IPS DF 4.7 (cell line): Measurements from ENCODE around the gene TENM3.

Source experiments
- DNase-seq: peaks from one replicate; pipeline ENCODE4 v3.0.0-alpha.2; 2013; ENCODE audit warnings: low spot score; ENCODE audit errors: extremely low read depth

Gene TENM3

GRCh38 chr4:182252220-182252619, 9.0 kb downstream of the TENM3 start:
- DNase-seq: no peak

- no peak for DNase-seq
Observed at GRCh38 chr4:182254026-182254780, 11.0 kb downstream of the TENM3 start.

DNA sequence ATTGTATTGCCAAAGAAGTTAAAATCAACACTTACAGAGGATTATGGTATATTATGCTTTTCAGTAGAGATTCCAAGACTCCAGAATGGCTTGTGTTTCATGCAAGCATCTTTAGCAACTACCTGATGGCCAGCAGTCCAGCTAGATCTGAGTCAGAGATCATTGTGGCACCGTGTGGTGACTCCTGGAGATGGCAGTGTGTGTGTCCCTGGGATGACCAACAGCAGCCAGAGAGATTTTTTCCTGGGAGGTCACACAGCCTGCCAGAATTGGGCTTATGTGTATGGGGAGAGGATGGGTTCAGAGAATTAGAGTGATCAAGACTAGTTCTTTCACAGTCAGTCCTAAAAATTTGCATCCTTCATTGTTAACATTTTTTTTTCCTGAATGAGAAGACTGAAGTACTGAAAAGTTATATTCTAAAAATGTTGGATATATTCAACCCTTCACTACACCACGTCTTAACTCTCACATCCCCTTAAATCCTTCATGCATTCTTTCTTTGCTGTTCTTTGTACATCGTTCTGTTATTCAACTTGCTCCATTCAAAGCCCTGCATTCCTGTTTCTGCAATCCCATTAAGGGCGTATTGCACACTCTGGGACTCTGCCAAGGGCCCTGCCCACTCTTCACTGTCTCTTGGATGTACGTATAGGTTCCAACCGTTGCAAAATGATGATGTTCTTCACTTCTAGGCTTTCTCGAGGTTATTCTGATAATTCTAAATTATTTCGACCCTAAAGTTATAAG, 12.4 kb downstream of the TENM3 start:
- DNase-seq: no peak

DNA sequence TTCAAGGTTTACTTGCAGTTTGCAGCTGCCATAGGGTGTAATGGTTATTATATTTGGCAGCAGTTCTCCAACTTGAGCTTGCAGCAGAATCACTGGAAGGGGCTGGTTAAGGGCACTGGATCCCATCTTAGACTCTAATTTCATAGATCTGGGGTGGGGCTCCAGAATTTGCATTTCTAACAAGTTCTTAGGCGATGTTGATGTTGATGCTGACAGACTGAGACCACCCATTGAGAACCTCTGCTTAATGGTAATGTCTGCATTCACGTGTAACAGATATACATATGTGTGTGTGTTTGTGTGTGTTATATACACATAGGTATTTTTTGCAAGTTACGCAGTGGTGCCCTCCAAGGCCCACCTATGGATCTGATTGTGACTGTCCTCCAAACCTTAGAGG, 13.8 kb downstream of the TENM3 start:
- no peak for DNase-seq

DNA sequence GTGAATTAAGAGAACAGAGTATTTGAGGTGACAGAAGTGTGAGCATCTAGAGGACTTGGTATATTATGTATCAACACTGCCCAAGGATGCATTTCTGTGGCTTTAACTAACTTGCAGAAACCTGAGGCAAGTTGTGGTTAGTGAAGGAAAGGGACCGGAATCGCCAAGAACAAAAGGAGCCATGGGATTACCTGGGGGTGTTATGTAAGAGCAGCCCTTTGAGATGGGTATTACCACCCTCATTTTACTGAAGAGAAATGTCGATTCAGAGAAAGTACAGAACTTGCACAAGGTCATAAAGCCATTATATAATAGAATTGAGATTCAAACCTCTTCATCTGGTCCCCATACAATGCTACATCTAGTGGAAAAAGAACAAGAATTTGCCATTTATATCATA, 14.3 kb downstream of the TENM3 start:
- DNase-seq: no peak

GRCh38 chr4:182258441-182259000, 15.3 kb downstream of the TENM3 start:
- DNase-seq: no peak

DNA sequence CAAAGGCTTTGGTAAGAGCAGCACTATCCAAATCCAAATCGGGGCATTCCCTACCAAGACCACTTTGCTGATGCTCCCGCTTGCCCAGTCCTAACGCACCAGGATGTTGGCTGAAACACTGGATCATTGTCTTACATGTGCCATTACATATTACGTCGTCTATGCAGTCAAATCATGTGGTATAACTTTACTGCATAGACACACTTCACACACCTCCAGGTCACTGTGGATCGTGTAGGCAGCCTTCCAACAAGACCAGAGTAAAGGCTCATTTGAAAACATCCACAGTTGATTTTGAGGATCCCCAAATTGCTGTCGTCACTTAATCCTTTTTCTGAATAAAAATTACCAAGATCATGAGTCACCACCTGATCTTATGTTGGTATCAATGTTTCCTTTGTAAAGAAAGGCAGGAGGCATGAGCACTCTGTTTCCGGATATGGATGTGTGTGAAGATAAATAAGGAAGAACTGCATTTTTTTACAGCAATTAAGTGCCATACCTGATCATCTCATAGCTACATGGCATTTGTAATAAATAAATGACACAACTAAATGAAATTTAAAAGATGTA, 18.5 kb downstream of the TENM3 start:
- DNase-seq: no peak

DNA sequence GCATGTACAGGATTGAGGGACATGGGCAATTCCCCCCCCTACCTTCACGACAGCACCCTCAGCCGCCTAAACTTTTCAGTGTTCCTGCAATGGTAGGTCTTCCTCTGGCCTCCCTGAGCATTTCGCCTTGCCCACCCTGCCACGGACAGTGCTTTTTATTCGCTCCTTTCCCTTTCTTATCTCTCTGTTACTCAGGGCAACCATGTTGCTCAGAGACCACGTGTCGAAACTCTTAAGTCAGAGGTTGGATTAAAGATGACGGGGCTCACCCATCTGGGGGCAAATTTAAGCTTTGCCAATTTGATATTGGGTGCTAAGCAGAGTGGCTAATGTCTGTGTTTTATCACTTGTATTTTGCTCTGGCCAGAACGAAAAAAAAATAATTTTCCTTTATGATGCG, 20.4 kb downstream of the TENM3 start:
- no peak for DNase-seq

- no peak for DNase-seq
Observed at GRCh38 chr4:182264139-182264752, 21.0 kb downstream of the TENM3 start.

GRCh38 chr4:182265881-182266280, 22.7 kb downstream of the TENM3 start:
- no peak for DNase-seq

DNA sequence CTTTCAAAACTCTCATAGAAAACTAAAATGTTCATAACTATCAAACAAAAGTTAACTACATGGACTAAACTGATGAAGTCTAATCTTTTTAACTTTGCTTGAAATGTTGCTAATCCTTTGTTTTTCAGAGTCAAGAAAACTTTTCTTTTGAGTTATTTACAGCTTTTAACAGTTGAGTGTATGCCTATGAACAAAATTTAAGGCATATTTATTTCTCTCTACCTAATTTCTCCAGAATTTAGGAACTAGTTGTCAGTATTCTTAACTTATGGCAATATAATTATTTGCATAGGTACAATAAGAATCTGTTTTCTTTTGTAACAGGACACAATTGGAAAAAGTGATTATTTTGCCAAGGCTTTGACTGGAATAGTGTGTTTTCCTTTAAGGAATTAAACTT, 23.8 kb downstream of the TENM3 start:
- no peak for DNase-seq

DNA sequence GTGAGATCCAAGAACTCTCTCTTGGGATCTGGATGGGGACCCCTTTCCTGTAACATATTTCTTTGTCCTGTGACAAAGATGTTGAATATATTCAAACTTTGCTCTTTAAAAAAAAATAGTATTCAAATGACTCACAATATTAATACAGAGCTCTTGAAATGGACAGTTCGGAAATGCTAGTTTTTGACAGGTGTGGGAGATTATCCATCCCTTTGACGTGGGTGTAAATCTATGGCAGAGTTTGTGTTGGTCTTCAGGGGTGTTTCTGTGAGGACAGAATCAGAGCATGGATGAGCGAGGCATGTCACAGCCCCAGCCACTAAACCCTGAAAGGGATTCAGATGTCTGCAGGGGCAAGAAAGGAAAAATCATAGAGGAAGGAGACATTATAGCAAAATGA, 25.8 kb downstream of the TENM3 start:
- no peak for DNase-seq

GRCh38 chr4:182271731-182272130, 28.5 kb downstream of the TENM3 start:
- no peak for DNase-seq

DNA sequence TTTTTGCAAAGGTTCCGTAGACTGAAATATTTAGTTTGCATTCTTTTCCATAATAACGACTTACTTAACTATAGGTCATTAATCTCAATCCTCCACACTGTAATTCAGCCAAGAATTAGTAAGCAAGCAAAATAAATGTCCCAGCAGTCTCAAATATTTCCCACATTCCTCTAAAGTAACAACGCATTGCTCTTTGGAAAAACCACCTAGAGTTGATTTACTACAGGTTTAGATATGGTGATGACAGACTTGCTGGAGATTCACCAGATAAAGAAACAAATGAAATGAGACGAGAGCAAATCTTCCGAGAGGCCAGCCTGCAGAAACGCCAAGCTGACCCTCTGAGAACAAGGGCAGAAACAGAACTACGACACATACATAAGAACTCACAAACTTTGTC, 28.9 kb downstream of the TENM3 start:
- DNase-seq: no peak

DNA sequence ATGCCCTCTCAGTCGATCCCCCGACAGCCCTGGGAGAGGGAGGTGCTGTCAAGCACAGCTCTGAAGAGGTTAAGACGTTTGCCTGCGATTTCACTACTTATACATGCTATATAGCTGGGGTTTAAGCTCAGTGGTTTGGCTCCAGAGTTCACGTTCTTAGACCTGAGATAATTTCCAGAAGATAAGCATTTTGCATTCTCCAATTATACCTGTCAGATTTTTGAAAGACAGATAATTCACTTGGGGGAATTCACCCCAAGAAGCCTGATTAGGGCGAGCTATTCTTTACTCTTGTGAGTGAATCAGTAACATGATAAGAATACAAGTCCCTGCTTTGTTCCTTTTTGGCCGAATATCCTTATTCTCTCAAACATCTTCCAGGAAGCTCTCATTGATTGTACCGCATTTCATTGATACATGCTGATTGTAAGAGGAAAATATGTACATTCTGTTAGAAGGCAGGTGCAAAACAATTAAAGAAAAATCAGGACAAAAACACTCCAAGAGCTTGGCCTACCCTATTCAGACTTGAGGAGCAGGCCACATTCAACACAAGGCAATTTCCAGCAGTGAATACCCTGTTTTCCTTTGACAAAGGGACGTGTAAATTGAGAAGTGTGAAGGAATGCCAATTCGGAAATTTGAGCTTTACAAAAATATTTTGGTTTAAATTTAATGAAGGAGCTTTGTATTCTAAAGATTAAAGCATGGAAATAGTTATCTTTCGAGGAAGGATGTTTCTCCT, 30.2 kb downstream of the TENM3 start:
- DNase-seq: no peak

GRCh38 chr4:182276210-182277109, 33.3 kb downstream of the TENM3 start:
- no peak for DNase-seq

DNA sequence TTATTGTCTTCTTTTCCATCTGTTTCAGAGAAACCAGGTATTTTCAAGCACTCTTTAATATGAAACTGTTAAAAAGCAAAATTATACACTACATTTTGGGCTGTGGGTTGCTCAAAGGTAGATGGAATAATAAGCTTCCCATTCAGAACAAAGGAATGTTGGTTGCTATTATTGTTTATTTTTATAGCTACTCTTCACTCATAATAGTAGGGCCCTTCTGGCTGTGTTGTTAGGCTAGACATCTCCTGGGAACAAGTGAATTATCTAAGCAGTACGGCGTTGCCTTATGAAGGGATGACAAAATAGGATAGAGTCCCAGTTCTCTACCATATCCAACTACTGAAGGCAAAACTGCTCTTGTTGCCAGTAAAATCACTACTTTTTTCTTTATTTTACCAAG, 34.2 kb downstream of the TENM3 start:
- no peak for DNase-seq

DNA sequence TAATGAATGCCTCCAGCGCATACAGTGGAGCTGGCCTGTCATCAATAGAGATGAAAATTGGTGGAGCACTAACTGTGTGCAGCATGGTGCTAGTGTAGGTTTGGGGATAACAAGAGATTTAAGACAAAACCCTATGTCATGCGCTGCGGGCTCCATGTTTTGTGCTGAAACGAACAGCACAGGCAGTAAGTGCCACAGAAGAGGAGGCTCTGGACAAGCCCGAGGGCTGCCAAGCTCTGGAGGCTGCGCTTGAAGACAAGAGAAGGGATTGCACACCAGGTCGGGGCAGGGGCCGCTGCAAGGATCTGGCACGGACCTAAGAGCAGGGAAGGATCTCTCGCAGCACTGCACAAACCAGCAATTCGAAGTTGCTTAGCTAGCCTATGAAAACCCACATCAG, 35.5 kb downstream of the TENM3 start:
- DNase-seq: no peak

DNA sequence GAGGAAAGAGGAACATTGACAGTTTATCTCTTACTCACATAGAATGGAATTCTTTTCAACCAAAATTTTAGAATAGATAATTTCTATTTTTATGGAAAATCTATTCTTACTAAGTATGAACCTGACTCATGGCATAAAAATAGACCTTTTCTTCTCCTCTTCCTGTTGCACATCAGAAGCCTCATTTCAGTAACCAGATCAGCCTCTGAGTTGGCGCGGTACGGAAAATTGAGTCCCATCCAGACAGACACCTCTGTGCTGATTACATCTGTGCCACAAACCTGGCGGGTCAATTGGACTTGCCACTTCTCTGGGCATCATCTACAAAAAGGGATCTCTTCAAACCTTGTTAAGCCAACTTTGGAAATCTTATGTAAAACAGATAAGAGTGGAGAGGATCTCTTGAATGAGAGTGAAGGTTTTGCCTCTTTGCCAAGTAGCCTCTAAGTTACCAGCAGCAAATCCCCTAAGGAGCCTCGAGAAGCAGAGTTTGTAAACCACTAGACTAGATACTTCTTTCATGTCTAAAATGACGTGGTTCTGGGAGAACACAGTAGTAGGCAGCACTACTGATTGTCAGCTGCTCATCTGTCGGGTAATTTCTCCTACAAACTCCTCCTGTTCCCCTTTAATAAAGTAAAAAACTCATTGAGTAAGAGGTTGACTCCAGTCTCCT, 37.4 kb downstream of the TENM3 start:
- no peak for DNase-seq

GRCh38 chr4:182286035-182286434, 42.8 kb downstream of the TENM3 start:
- no peak for DNase-seq
